Muscle of leg (tissue), 11 donors: ENCODE results near the gene UBQLN4. TPM values are rescaled to one million over a fixed set of nuclear protein-coding genes. Genes with fewer than 3 reads are reported as not detected.
"Not testable (repeated sequence)": the region's sequence is repeated elsewhere in the genome, so short reads cannot be mapped to it uniquely, and the experiment has no call there.

Experiments
- DNase-seq: peaks from one replicate; pipeline ENCODE4 v3.0.0; 2013
- H3K27ac ChIP-seq: one replicate; pipeline ENCODE4 v1.5.1; 2013; ENCODE audit warnings: mild to moderate bottlenecking, low read length, control low read depth
- H3K27me3 ChIP-seq: one replicate; pipeline ENCODE4 v1.6.1; 2013; ENCODE audit warnings: low read length; ENCODE audit not compliant: control insufficient read depth, insufficient read depth
- H3K36me3 ChIP-seq: one replicate; pipeline ENCODE4 v1.6.1; 2013; ENCODE audit warnings: low read length; ENCODE audit not compliant: control insufficient read depth, insufficient read depth
- H3K4me1 ChIP-seq: one replicate; pipeline ENCODE4 v1.6.1; 2013; ENCODE audit warnings: low read length; ENCODE audit not compliant: control insufficient read depth, insufficient read depth
- H3K4me3 ChIP-seq: one replicate; pipeline ENCODE4 v1.5.1; 2013; ENCODE audit warnings: low read length, control low read depth
- H3K9me3 ChIP-seq: replicated peaks from 2 replicates; pipeline ENCODE4 v1.6.1; 2013; ENCODE audit warnings: low read depth, low read length; ENCODE audit not compliant: control insufficient read depth
- WGBS: methylation state at CpG from one replicate; pipeline ENCODE4 v1.1.5; 2013; ENCODE audit warnings: missing lambda C conversion rate; ENCODE audit not compliant: insufficient coverage; 5-methylcytosine and 5-hydroxymethylcytosine counted together
- polyA plus RNA-seq, 8 donors: library from polyadenylated mRNA; unstranded; fragments of 120-200 nt; gene quantifications; one replicate each; pipeline versions ENCODE4 v1.2.1 to v1.2.3, GENCODE V29; 2013; ENCODE audit warnings: inconsistent platforms in 1 of 8, low replicate concordance in 1 of 8; ENCODE audit not compliant: insufficient read length in 8 of 8, insufficient read depth in 1 of 8
- total RNA-seq: library from RNA; stranded (reverse); fragments of 120-200 nt; gene quantifications from one replicate; pipeline ENCODE4 v1.2.4, GENCODE V29; 2013

Gene UBQLN4
- total and polyA plus RNA-seq, 9 donors: 19.2 to 48.0 (median 43.4) TPM

- Histone ChIP-seq H3K9me3 (no peaks in the 10 kb centered on the region), H3K27me3 (no peaks in the 10 kb centered on the region), H3K4me3 (no peak overlapping the region), H3K27ac (no peak overlapping the region), H3K36me3 (peaks cover 54% of the 10 kb centered on the region), H3K4me1 (peaks cover 25% of the 10 kb centered on the region)
- 100% methylated on average over 1 of the region's 3 CpGs for WGBS
- no peak for DNase-seq
Observed at GRCh38 chr1:156048663-156049258, 4.8 kb downstream of the UBQLN4 start.

DNA sequence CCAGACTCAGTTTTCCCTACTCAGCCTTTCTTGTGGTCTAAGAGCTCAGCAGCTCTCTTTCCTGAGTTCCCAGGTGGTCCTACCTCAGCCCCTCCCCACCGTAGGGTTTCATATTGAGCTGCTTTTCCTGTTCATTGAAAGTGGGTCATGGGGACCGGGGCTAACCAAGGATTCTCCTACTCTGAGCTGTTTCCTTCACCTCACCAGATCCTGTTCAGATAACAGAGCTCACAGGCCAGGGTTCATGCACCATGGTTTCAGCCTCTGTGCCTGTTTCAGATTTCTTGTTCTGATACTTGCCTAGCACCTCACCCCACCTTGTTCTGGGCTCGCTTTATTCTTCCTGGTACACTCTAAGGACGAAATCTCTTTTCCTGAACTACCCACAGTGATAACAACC, 8.5 kb downstream of the UBQLN4 start:
- no peaks in the 10 kb centered on the region for H3K9me3 ChIP-seq
- H3K4me3 ChIP-seq: no peak overlapping the region
- 94% methylated on average over 4 of the region's 4 CpGs for whole genome bisulfite sequencing

DNA sequence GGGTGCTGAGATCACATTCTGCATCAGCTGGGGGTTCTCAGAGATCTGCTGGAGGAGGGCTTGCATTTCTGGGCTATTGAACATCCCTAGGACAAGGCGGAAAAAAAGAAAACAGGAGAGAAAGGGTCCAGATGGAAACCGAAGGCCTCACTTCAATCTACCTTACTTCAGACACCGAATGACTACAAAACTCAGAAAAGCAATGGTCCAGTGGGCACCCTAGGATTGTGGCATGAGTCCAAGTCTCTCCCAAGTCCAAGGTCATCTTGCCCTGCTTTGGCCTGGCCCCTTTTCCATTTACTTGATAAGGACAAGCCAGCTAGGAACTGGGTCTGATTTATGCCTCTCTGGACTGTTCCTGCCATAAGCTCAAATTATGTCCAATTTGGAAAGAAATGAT, 10.8 kb downstream of the UBQLN4 start:
- no peaks in the 10 kb centered on the region for H3K9me3 ChIP-seq
- no peaks in the 10 kb centered on the region for H3K4me1 ChIP-seq
- H3K36me3 ChIP-seq: peaks cover 63% of the 10 kb centered on the region
- no peak overlapping the region for H3K27ac ChIP-seq
- 100% methylated on average over 1 of the region's 3 CpGs for WGBS
- no peak for DNase-seq
- H3K4me3 ChIP-seq: no peak overlapping the region
- H3K27me3 ChIP-seq: no peaks in the 10 kb centered on the region

More for the DNA sequence above, 8.5 kb downstream of the UBQLN4 start:
- peaks cover 1% of the 10 kb centered on the region for H3K4me1 ChIP-seq
- DNase-seq: no peak
- no peaks in the 10 kb centered on the region for H3K27me3 ChIP-seq
- peaks cover 72% of the 10 kb centered on the region for H3K36me3 ChIP-seq
- H3K27ac ChIP-seq: no peak overlapping the region

- not testable (repeated sequence) for H3K27ac ChIP-seq, H3K4me3 ChIP-seq, H3K27me3 ChIP-seq, DNase-seq, H3K4me1 ChIP-seq, H3K9me3 ChIP-seq
- peaks cover 28% of the 10 kb centered on the region for H3K36me3 ChIP-seq
- 71% methylated on average over 1 of the region's 4 CpGs for WGBS
Observed at GRCh38 chr1:156034991-156035390, 18.6 kb downstream of the UBQLN4 start.

DNA sequence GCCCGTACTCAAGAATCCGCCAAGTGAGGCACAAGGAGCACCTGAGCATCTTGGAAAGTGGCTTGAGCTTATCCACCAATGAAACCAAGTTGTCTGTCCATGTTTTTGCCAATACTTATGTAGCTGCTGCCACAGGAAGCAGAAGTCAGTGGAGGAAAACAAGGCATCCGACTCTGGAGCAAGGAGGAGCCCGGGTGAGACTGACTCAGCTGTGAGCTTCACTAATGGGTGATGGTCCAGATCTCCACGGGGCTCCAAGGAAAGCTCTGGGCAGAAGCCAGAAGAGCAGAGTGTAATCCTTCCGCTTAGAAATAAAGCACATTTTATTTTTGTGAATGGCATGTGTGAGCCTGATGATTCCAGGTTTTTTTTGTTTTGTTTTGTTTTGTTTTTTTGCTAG, 20.6 kb downstream of the UBQLN4 start:
- Histone ChIP-seq H3K4me1 (no peaks in the 10 kb centered on the region), H3K27me3 (no peaks in the 10 kb centered on the region), H3K36me3 (peaks cover 16% of the 10 kb centered on the region), H3K4me3 (no peak overlapping the region), H3K9me3 (no peaks in the 10 kb centered on the region), H3K27ac (no peak overlapping the region)
- no peak for DNase-seq
- WGBS: 50% methylated on average over 3 of the region's 6 CpGs

DNA sequence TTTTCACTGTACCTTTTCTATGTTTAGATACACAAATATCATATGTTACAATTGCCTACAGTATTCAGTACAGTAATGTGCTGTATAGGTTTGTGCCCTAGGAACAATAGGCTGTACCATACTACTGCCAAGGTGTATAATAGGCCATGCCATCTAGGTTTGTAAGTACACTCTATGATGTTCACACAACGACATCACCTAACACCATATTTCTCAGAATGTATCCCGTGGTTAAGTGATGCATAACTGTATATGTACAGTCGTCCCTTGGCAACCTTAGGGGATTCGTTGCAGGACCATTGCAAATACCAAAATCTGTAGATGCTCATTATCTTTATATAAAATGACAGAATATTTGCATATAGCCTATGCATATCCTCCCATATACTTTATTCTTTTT, 27.0 kb downstream of the UBQLN4 start:
- Histone ChIP-seq H3K27ac (no peak overlapping the region), H3K4me1 (no peaks in the 10 kb centered on the region), H3K36me3 (no peaks in the 10 kb centered on the region), H3K9me3 (no peaks in the 10 kb centered on the region), H3K27me3 (no peaks in the 10 kb centered on the region), H3K4me3 (no peak overlapping the region)
- no peak for DNase-seq
- no CpG with 5 or more reads among the region's 4 CpGs for WGBS

DNA sequence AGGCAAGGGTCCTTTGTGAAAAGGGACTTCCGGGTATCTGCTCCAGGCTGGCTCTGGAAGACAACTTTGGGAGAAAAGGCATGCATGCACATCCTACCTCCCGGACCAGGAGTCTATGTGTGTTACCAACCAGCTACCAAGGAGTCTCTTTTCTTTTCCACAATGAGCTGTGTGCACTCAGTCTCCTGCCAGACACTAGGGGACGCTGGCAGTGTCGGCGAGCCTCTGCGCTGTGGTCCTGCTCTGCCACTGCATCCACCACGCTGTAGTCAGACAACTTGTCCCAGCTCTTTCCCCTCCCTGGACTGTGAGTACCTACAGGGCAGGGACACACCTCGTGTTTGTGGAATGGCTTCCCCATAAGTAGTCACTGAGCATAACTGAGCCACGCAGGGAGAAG, 27.7 kb downstream of the UBQLN4 start:
- DNase-seq: no peak

DNA sequence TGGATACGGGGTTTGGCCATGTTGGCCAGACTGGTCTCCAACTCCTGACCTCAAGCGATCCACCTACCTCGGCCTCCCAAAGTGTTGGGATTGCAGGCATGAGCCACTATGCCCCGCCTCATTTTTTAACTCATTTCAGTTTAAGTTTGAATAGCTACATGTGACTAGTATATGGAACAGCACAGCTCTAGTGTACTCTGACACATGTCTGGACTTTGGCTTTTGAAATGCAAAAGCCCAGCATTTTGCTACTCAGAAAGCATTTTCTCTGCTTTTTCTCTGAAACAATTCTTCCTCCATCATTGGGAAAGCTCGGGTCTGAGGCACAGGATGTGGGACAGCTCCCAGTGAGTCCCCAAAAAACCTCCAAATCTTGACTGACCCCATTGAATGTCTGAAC, 28.8 kb downstream of the UBQLN4 start:
- 62% methylated on average over 2 of the region's 5 CpGs for WGBS
- no peaks in the 10 kb centered on the region for H3K27me3 ChIP-seq
- H3K4me1 ChIP-seq: peaks cover 4% of the 10 kb centered on the region

More for the DNA sequence above, 27.7 kb downstream of the UBQLN4 start:
- H3K4me1 ChIP-seq: no peaks in the 10 kb centered on the region
- H3K4me3 ChIP-seq: no peak overlapping the region
- no peaks in the 10 kb centered on the region for H3K9me3 ChIP-seq
- no peak overlapping the region for H3K27ac ChIP-seq
- no peaks in the 10 kb centered on the region for H3K36me3 ChIP-seq
- 15% methylated on average over 8 of the region's 9 CpGs for WGBS
- H3K27me3 ChIP-seq: no peaks in the 10 kb centered on the region

GRCh38 chr1:156021954-156022353, 31.6 kb downstream of the UBQLN4 start:
- Histone ChIP-seq H3K4me1 (peaks cover 5% of the 10 kb centered on the region), H3K36me3 (peaks cover 25% of the 10 kb centered on the region), H3K4me3 (no peak overlapping the region), H3K27ac (no peak overlapping the region), H3K27me3 (no peaks in the 10 kb centered on the region), H3K9me3 (no peaks in the 10 kb centered on the region)
- 63% methylated on average over 1 of the region's 2 CpGs for whole genome bisulfite sequencing
- DNase-seq: no peak

More for the DNA sequence above, 28.8 kb downstream of the UBQLN4 start:
- Histone ChIP-seq H3K27ac (no peak overlapping the region), H3K4me3 (no peak overlapping the region), H3K9me3 (no peaks in the 10 kb centered on the region), H3K36me3 (peaks cover 1% of the 10 kb centered on the region)
- DNase-seq: no peak

DNA sequence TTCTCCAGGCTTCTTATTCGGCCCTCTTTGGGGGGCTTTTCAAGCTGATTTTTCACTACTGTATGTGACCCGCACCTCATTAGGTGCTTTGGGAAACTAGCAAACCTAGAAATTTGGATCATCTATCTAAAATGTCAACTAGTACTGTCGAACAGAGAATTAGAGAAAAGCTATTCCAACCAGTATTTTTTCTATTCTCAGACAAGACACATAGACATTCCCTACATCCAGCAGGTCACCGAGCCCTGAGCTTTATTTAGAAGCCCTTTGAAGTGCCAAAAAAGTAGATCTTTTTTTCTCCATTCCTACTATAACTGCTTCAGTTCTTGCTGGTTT, 32.5 kb downstream of the UBQLN4 start:
- H3K9me3 ChIP-seq: no peaks in the 10 kb centered on the region
- peak; percentile 13 for DNase-seq
- peak overlapping the region; percentile 68 for H3K4me3 ChIP-seq
- no peaks in the 10 kb centered on the region for H3K27me3 ChIP-seq
- H3K4me1 ChIP-seq: peaks cover 5% of the 10 kb centered on the region
- WGBS: no CpG with 5 or more reads among the region's 4 CpGs
- no peak overlapping the region for H3K27ac ChIP-seq
- H3K36me3 ChIP-seq: peaks cover 31% of the 10 kb centered on the region
